ENCODE results near the gene IGFALS. TPM values are rescaled to one million over a fixed set of nuclear protein-coding genes. Genes with fewer than 3 reads are reported as not detected.

The IGFALS gene
- total RNA-seq, 2 donors from 2014 or later: not detected

GRCh38 chr16:1779234-1779701, 14.2 kb downstream of the IGFALS start:
- H3K27me3 ChIP-seq: no peaks in the 10 kb centered on the region
- no peaks in the 10 kb centered on the region for H3K9me3 ChIP-seq
- TF ChIP-seq CTCF (IDR thresholded peaks at IDR 0.05): no peak
- no peak overlapping the region for H3K4me3 ChIP-seq
- peaks cover 37% of the 10 kb centered on the region for H3K36me3 ChIP-seq
- DNase-seq (ENCODE audit: low spot score): no peak
- no peak overlapping the region for H3K27ac ChIP-seq
- H3K4me1 ChIP-seq: peaks cover 0 to 40% of the 10 kb centered on the region in 2 donors

GRCh38 chr16:1778200-1779179, 15.0 kb downstream of the IGFALS start:
- peaks cover 0 to 40% of the 10 kb centered on the region in 2 donors for H3K4me1 ChIP-seq
- no peak overlapping the region for H3K27ac ChIP-seq
- no peak for TF ChIP-seq CTCF (IDR thresholded peaks at IDR 0.05)
- no peaks in the 10 kb centered on the region for H3K27me3 ChIP-seq
- peaks cover 37% of the 10 kb centered on the region for H3K36me3 ChIP-seq
- no peak overlapping the region for H3K4me3 ChIP-seq
- no peaks in the 10 kb centered on the region for H3K9me3 ChIP-seq
- DNase-seq (ENCODE audit: low spot score): no peak

GRCh38 chr16:1777375-1778199, 15.9 kb downstream of the IGFALS start:
- Histone ChIP-seq H3K4me1 (peaks cover 0 to 38% of the 10 kb centered on the region in 2 donors), H3K36me3 (peaks cover 37% of the 10 kb centered on the region)

GRCh38 chr16:1776991-1777374, 16.5 kb downstream of the IGFALS start:
- no peak overlapping the region for H3K4me3 ChIP-seq
- H3K27ac ChIP-seq: no peak overlapping the region
- H3K9me3 ChIP-seq: no peaks in the 10 kb centered on the region
- peaks cover 37% of the 10 kb centered on the region for H3K36me3 ChIP-seq
- TF ChIP-seq CTCF (IDR thresholded peaks at IDR 0.05): no peak
- H3K27me3 ChIP-seq: no peaks in the 10 kb centered on the region
- no peak for DNase-seq (ENCODE audit: low spot score)
- H3K4me1 ChIP-seq: peaks cover 0 to 44% of the 10 kb centered on the region in 2 donors

More at GRCh38 chr16:1777375-1778199, 15.9 kb downstream of the IGFALS start:
- TF ChIP-seq CTCF (IDR thresholded peaks at IDR 0.05): no peak
- no peak overlapping the region for H3K4me3 ChIP-seq
- no peak overlapping the region for H3K27ac ChIP-seq
- no peaks in the 10 kb centered on the region for H3K27me3 ChIP-seq
- DNase-seq (ENCODE audit: low spot score): no peak
- no peaks in the 10 kb centered on the region for H3K9me3 ChIP-seq

- Histone ChIP-seq H3K9me3 (no peaks in the 10 kb centered on the region), H3K4me1 (peaks cover 0 to 45% of the 10 kb centered on the region in 2 donors), H3K27me3 (no peaks in the 10 kb centered on the region), H3K4me3 (no peak overlapping the region), H3K36me3 (peaks cover 37% of the 10 kb centered on the region), H3K27ac (no peak overlapping the region)
- TF ChIP-seq CTCF (IDR thresholded peaks at IDR 0.05): no peak
- no peak for DNase-seq (ENCODE audit: low spot score)
These were observed 16.9 kb downstream of the IGFALS start for GRCh38 chr16:1776672-1776955.

Measured in right atrium auricular region (tissue), 2 donors.